Urinary bladder (tissue), 4 donors: ENCODE results near the gene FOXI1. TPM values are rescaled to one million over a fixed set of nuclear protein-coding genes. Genes with fewer than 3 reads are reported as not detected.

Experiments
- DNase-seq: peaks from one replicate; pipeline ENCODE4 v3.0.0-alpha.2; 2015; ENCODE audit errors: extremely low spot score
- H3K27ac ChIP-seq: one replicate; pipeline ENCODE4 v1.5.1; 2013; ENCODE audit warnings: low read depth, mild to moderate bottlenecking, moderate library complexity
- H3K36me3 ChIP-seq: one replicate; pipeline ENCODE4 v1.6.1; 2013; ENCODE audit warnings: mild to moderate bottlenecking, moderate library complexity; ENCODE audit not compliant: insufficient read depth
- H3K4me1 ChIP-seq: one replicate; pipeline ENCODE4 v1.6.1; 2013; ENCODE audit warnings: mild to moderate bottlenecking, moderate library complexity; ENCODE audit not compliant: insufficient read depth
- H3K4me3 ChIP-seq: one replicate; pipeline ENCODE4 v1.5.1; 2013; ENCODE audit warnings: low read depth, low read length
- WGBS: extraction: QIAGEN DNeasy Blood & Tissue Kit; methylation state at CpG from one replicate; pipeline ENCODE4 v1.1.7; 2013; 5-methylcytosine and 5-hydroxymethylcytosine counted together
- polyA plus RNA-seq: library from polyadenylated mRNA; stranded (reverse); fragments of 200-250 nt; gene quantifications from one replicate; pipeline ENCODE4 v1.2.3, GENCODE V29; 2013
- total RNA-seq: library from RNA; depleted of rRNA; stranded (reverse); fragments of >200 nt; gene quantifications from one replicate; pipeline ENCODE4 v1.2.3, GENCODE V29; 2014
- donor health status: healthy with polysubstance abuse.
- donor health status: healthy.

The FOXI1 gene
- total and polyA plus RNA-seq, 2 donors = not detected

GRCh38 chr5:170143091-170143490, 37.4 kb downstream of the FOXI1 start:
- no peaks in the 10 kb centered on the region for H3K4me1 ChIP-seq
- DNase-seq = no peak
- H3K4me3 ChIP-seq = no peak overlapping the region
- no peak overlapping the region for H3K27ac ChIP-seq
- WGBS = 86% methylated on average over 7 of the region's 7 CpGs
- no peaks in the 10 kb centered on the region for H3K36me3 ChIP-seq

- no peak for DNase-seq
- no peaks in the 10 kb centered on the region for H3K36me3 ChIP-seq
- WGBS = 86% methylated on average over 2 of the region's 2 CpGs
Observed at GRCh38 chr5:170143710-170144109, 38.0 kb downstream of the FOXI1 start.

GRCh38 chr5:170144286-170145023, 38.8 kb downstream of the FOXI1 start:
- WGBS = 87% methylated on average over 11 of the region's 11 CpGs
- DNase-seq = no peak
- H3K27ac ChIP-seq = no peak overlapping the region

More at GRCh38 chr5:170143710-170144109, 38.0 kb downstream of the FOXI1 start:
- no peaks in the 10 kb centered on the region for H3K4me1 ChIP-seq
- H3K27ac ChIP-seq = no peak overlapping the region
- H3K4me3 ChIP-seq = no peak overlapping the region

GRCh38 chr5:170145462-170145861, 39.8 kb downstream of the FOXI1 start:
- DNase-seq = no peak
- WGBS = 79% methylated on average over 4 of the region's 4 CpGs
- Histone ChIP-seq H3K4me3 (no peak overlapping the region), H3K36me3 (no peaks in the 10 kb centered on the region), H3K27ac (no peak overlapping the region), H3K4me1 (no peaks in the 10 kb centered on the region)

More at GRCh38 chr5:170144286-170145023, 38.8 kb downstream of the FOXI1 start:
- H3K36me3 ChIP-seq = no peaks in the 10 kb centered on the region
- H3K4me1 ChIP-seq = no peaks in the 10 kb centered on the region
- H3K4me3 ChIP-seq = no peak overlapping the region

- no peaks in the 10 kb centered on the region for H3K36me3 ChIP-seq
- no peak overlapping the region for H3K4me3 ChIP-seq
- no peaks in the 10 kb centered on the region for H3K4me1 ChIP-seq
- DNase-seq = no peak
- H3K27ac ChIP-seq = no peak overlapping the region
- WGBS = 91% methylated on average over 12 of the region's 12 CpGs
Observed at GRCh38 chr5:170147051-170147752, 41.5 kb downstream of the FOXI1 start.

DNA sequence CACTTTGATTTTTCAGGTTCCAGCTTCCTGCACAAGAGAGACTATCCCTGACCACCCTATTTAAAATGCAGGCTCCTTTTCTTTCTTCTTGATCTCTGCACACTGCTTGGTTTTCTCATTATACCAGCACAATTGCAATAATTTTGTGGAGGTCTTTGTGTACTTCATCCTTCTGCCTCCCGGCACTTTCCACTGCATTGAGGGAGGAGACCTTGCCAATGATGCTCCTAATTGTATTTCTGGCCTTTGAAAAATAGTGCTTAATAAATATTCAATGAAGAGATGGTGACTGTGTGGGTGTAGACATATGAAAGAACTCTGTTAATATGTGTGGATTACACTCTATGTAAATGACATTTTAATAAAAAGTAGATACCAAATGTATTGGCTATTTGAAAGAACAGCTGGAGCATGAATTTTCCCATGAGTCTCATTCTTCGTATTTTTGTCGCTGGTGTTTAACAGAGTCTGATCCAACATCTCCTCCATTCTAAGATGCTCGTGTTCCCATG, 42.1 kb downstream of the FOXI1 start:
- no peak for DNase-seq
- 73% methylated on average over 4 of the region's 4 CpGs for WGBS

DNA sequence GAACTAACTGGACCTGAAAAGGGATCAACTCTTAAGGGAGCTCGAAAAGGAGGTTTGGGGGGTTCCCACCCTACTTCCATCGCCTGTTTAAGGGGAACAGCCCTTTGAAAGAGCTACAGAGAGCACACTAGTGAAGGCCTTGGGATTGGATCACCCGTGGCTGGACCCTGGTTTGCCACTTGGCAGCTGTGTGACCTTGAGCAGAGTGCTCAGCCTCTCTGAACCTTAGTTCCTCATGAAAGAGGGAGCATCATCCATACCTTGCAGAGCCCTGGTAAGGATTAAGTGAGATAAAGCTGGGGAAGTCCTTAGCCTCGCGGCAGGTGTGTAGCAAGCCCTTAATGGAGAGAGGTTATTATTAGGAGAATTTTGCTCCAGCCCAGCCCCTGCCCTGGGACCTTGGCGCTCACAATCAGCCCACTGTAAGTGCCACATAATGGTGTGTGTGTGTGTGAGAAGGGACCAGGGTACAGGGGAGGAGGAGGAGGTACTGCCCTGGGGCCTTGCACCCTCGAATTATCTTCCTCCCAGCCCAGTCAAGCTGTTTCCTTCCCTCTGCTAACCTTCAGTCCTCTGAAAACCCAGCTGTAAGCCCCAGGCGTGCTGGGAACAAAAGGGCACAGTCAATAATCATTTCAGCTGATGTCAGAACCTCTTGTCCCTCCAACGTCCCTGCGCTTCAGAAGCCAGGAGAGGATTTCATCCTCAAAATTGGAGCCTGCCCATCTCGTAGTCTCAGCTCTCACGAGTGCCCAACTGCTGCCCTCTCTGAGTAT, 42.9 kb downstream of the FOXI1 start:
- Histone ChIP-seq H3K4me1 (no peaks in the 10 kb centered on the region), H3K36me3 (no peaks in the 10 kb centered on the region), H3K27ac (no peak overlapping the region), H3K4me3 (no peak overlapping the region)
- WGBS = 86% methylated on average over 12 of the region's 12 CpGs
- DNase-seq = no peak

More for the DNA sequence above, 42.1 kb downstream of the FOXI1 start:
- Histone ChIP-seq H3K27ac (no peak overlapping the region), H3K4me3 (no peak overlapping the region), H3K4me1 (no peaks in the 10 kb centered on the region), H3K36me3 (no peaks in the 10 kb centered on the region)

DNA sequence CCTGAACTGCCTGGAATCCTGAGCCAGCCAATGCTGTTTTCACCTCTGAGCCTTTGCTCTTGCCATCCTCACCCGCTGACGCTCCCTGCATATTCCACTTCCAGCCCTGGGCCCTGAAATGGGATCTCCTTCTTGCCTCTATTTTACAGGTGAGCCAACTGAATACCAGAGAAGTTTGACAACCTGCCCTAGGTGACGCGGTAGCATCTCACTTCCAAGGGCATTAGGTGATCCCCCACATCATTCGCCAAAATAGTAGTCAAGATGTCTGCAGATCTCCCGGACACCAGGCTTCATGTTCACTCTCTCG, 43.5 kb downstream of the FOXI1 start:
- WGBS = 95% methylated on average over 7 of the region's 7 CpGs
- H3K4me3 ChIP-seq = no peak overlapping the region
- H3K36me3 ChIP-seq = no peaks in the 10 kb centered on the region
- no peak for DNase-seq
- no peak overlapping the region for H3K27ac ChIP-seq
- no peaks in the 10 kb centered on the region for H3K4me1 ChIP-seq

- Histone ChIP-seq H3K27ac (no peak overlapping the region), H3K36me3 (no peaks in the 10 kb centered on the region), H3K4me3 (no peak overlapping the region), H3K4me1 (no peaks in the 10 kb centered on the region)
- no peak for DNase-seq
- WGBS = 75% methylated on average over 5 of the region's 5 CpGs
Observed at GRCh38 chr5:170150713-170151096, 45.0 kb downstream of the FOXI1 start.

GRCh38 chr5:170151097-170151831, 45.6 kb downstream of the FOXI1 start:
- no peak for DNase-seq
- H3K4me3 ChIP-seq = no peak overlapping the region
- WGBS = 46% methylated on average over 7 of the region's 7 CpGs
- H3K27ac ChIP-seq = no peak overlapping the region
- H3K36me3 ChIP-seq = no peaks in the 10 kb centered on the region
- H3K4me1 ChIP-seq = no peaks in the 10 kb centered on the region

- Histone ChIP-seq H3K4me3 (no peak overlapping the region), H3K27ac (no peak overlapping the region), H3K36me3 (no peaks in the 10 kb centered on the region), H3K4me1 (no peaks in the 10 kb centered on the region)
- WGBS = 93% methylated on average over 3 of the region's 3 CpGs
- no peak for DNase-seq
Observed at GRCh38 chr5:170152767-170153166, 47.1 kb downstream of the FOXI1 start.

DNA sequence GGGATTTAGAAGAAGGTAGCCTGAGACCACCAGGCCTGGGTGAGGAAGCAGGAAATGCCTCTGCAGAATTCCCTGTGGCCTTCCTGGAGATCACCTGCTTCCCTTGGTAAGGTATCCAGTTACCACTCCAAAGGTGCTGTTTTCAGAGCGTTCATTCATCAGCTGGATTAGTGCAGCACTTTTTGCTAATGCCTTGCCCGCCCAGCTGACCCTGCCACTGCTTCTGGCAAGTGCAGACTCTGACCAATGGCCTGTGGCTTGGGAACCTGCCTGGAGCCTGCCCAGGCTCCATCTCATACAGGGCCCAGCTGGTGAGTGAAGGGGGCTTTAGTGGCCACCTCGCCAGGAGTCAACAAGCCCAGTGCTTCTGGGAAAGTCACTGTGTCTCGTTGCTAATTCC, 48.6 kb downstream of the FOXI1 start:
- no peak overlapping the region for H3K27ac ChIP-seq
- H3K36me3 ChIP-seq = no peaks in the 10 kb centered on the region
- no peak overlapping the region for H3K4me3 ChIP-seq
- H3K4me1 ChIP-seq = no peaks in the 10 kb centered on the region
- no peak for DNase-seq
- 81% methylated on average over 4 of the region's 4 CpGs for WGBS

DNA sequence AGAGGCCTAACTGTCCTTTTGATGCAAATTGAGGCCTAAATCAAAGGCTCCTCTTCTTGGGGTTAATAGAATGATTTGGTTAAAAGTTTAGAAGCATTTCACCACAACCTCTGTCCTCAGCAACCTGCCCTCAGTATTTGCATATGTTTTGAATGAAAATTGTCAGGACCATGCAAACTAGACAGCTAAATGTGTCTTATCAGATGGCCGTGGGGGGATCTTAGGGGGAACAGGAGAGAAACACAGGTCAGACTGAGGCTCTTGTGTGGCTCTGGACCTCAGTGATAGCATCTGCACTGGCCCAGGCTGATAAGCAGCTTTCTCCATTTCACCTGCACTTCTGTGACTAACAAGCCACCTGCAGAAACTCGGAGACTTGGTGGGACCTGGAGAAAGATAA, 49.0 kb downstream of the FOXI1 start:
- Histone ChIP-seq H3K36me3 (no peaks in the 10 kb centered on the region), H3K4me3 (no peak overlapping the region), H3K27ac (no peak overlapping the region), H3K4me1 (no peaks in the 10 kb centered on the region)
- DNase-seq = no peak
- WGBS = 77% methylated on average over 2 of the region's 2 CpGs
